ENCODE results near the gene FBLN7. TPM values are rescaled to one million over a fixed set of nuclear protein-coding genes. Genes with fewer than 3 reads are reported as not detected.
"Not testable (repeated sequence)": the region's sequence is repeated elsewhere in the genome, so short reads cannot be mapped to it uniquely, and the experiment has no call there.

FBLN7 gene
- total RNA-seq, 4 donors from 2014 or later: 4.4 to 11.8 (median 7.9) TPM

- TF ChIP-seq CTCF (IDR thresholded peaks at IDR 0.05): no peak
- no peak for TF ChIP-seq POLR2A (IDR thresholded peaks at IDR 0.05)
- Histone ChIP-seq H3K9me3 (no peaks in the 10 kb centered on the region), H3K27ac (peak overlapping the region; percentile 17 to 19), H3K36me3 (no peaks in the 10 kb centered on the region), H3K4me1 (no peaks in the 10 kb centered on the region), H3K4me3 (peak overlapping the region; percentile 26 to 40), H3K27me3 (no peaks in the 10 kb centered on the region)
- intact Hi-C loops (cut with DNase I; ENCODE audit: low total_unique reads): no loop called here
- no peak for DNase-seq
These were observed 548 bp upstream of the FBLN7 start for GRCh38 chr2:112137516-112138158.

- H3K27ac ChIP-seq; H3K36me3 ChIP-seq; H3K9me3 ChIP-seq; intact Hi-C loops (cut with DNase I; ENCODE audit: low total_unique reads); DNase-seq; H3K4me1 ChIP-seq; H3K27me3 ChIP-seq: not testable (repeated sequence)
- H3K4me3 ChIP-seq: peak overlapping the region in 1 of 2 donors; percentile 40
These were observed 939 bp downstream of the FBLN7 start for GRCh38 chr2:112139033-112139614.

GRCh38 chr2:112139661-112140204 lies 1.5 kb downstream of the FBLN7 start:
- H3K4me1 ChIP-seq; H3K36me3 ChIP-seq; H3K27me3 ChIP-seq; intact Hi-C loops (cut with DNase I; ENCODE audit: low total_unique reads); H3K4me3 ChIP-seq; DNase-seq; H3K9me3 ChIP-seq: not testable (repeated sequence)
- H3K27ac ChIP-seq: peak overlapping the region; percentile 42 to 63

DNA sequence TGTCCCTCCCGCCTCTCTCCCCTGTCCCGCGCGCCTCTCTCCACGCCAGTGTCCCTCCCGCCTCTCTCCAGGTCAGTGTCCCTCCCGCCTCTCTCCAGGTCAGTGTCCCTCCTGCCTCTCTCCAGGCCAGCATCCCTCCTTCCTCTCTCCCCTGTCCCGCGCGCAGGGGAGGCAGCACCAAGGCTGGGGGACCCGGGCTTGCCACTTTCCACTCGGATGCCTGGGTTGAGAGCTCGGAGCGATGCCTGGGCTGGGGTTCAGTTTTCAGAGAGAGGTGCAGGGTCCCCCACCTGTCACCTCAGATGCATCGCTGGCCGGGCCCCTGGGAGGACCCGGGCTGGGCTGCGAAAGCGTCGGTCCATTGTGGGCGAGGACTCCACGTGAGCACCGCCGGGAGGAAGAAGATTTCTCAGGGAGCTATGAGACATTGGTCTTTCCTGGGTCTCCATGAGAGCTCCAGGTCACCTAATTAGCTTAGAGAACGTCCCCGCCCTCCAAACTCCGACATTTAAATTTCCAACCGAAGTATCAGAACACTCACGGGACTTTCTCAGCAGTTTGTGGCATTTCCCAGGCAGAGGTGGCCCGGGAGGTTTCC lies 2.1 kb downstream of the FBLN7 start:
- Histone ChIP-seq H3K4me1 (no peaks in the 10 kb centered on the region), H3K9me3 (no peaks in the 10 kb centered on the region), H3K27ac (peak overlapping the region; percentile 27 to 63), H3K4me3 (peak overlapping the region in 1 of 2 donors; percentile 4), H3K27me3 (no peaks in the 10 kb centered on the region), H3K36me3 (no peaks in the 10 kb centered on the region)
- intact Hi-C loops (cut with DNase I; ENCODE audit: low total_unique reads): no loop called here
- DNase-seq: no peak
- TF ChIP-seq POLR2A (IDR thresholded peaks at IDR 0.05) (no peak), CTCF (IDR thresholded peaks at IDR 0.05) (no peak)

DNA sequence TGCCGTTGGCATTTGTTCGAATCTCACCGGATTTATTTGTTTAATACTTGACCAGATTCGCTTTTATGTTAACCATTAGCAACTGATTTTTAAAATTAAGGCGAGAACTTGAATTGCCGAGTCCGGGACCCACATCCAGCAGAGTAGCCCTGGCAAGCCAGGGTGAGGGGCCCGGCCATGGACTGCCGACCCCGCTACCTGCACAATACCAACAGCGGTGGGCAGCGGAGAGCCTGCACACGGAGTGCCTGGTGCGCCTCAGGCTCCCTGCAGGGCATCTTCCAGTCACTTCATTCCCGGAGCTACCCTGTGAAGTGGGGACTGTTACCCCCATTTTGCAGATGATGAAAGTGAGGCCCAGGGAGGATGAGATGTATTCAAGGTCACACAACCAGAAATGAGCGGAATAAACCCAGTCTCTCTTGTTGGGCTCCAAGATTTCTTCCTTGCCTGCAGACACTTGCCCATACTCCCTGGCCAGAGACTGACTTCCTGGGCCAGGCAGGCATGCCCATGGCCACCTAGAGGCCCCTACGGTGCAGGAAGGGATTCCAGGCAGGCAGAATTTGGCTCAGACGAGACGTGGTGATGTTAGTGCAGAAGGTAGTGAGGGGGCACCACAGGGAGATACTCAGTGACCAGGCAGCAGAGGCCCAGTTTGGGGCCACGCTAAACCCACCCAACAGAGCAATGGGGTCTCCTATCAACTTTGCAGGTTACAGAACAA lies 2.9 kb downstream of the FBLN7 start:
- intact Hi-C loops (cut with DNase I; ENCODE audit: low total_unique reads): no loop called here
- Histone ChIP-seq H3K4me1 (no peaks in the 10 kb centered on the region), H3K36me3 (no peaks in the 10 kb centered on the region), H3K4me3 (no peak overlapping the region), H3K27ac (peak overlapping the region; percentile 27 to 63), H3K27me3 (no peaks in the 10 kb centered on the region), H3K9me3 (no peaks in the 10 kb centered on the region)
- no peak for TF ChIP-seq POLR2A (IDR thresholded peaks at IDR 0.05)
- TF ChIP-seq CTCF (IDR thresholded peaks at IDR 0.05): no peak
- no peak for DNase-seq

- TF ChIP-seq POLR2A (IDR thresholded peaks at IDR 0.05) (no peak), CTCF (IDR thresholded peaks at IDR 0.05) (no peak)
- intact Hi-C loops (cut with DNase I; ENCODE audit: low total_unique reads): no loop called here
These were observed 3.4 kb downstream of the FBLN7 start for GRCh38 chr2:112141626-112142007.

More at GRCh38 chr2:112141626-112142007, 3.4 kb downstream of the FBLN7 start:
- H3K4me3 ChIP-seq: no peak overlapping the region
- DNase-seq: no peak
- no peak overlapping the region for H3K27ac ChIP-seq
- H3K36me3 ChIP-seq: no peaks in the 10 kb centered on the region
- no peaks in the 10 kb centered on the region for H3K27me3 ChIP-seq
- no peaks in the 10 kb centered on the region for H3K4me1 ChIP-seq
- no peaks in the 10 kb centered on the region for H3K9me3 ChIP-seq
